HG02588 (cell line): ENCODE measurements around the gene GNPNAT1.
A peak's percentile ranks its signal among the peaks of the same experiment; 100 is the strongest.

Experiments
- ATAC-seq: cut with Tn5 transposase; IDR thresholded peaks from one replicate; pipeline ENCODE4 v1.9.1; 2021; ENCODE audit warnings: mild to moderate bottlenecking, moderate library complexity; ENCODE audit not compliant: unreplicated experiment

Gene GNPNAT1

GRCh38 chr14:52791223-52792096, at the start of gene GNPNAT1:
TSS of gene GNPNAT1 (minus strand) at chr14:52791607. CDS start at chr14:52784650, 6,957 bp downstream.
- peak; percentile 93 for ATAC-seq

DNA sequence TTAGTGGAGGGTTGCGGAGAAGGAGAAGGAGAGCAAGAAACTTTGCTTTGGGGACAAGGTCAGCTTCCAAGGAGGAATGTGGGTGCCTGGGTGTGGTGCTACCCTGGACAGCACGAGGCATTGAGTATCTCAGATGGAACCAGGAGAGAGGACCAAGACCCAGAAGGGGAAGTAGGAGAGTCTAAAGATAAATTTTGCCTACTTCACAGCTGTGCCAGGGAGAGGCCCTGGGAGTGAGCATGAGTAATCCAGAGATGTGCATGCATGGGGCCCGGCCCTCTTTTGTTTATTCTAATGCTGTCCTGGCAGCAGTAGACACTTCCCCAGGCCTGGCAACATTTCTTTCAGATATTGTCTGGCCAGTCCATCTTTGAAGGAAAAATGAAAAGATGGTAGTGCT, 49.5 kb upstream of the GNPNAT1 start:
- ATAC-seq: peak; percentile 60

- no peak for ATAC-seq
Measured at GRCh38 chr14:52837451-52837850, 46.0 kb upstream of the GNPNAT1 start.

GRCh38 chr14:52836063-52836462, 44.7 kb upstream of the GNPNAT1 start:
- ATAC-seq: no peak

GRCh38 chr14:52835122-52835903, 43.9 kb upstream of the GNPNAT1 start:
- ATAC-seq: no peak

GRCh38 chr14:52834440-52834842, 43.0 kb upstream of the GNPNAT1 start:
- no peak for ATAC-seq

- no peak for ATAC-seq
Measured at GRCh38 chr14:52833891-52834290, 42.5 kb upstream of the GNPNAT1 start.

DNA sequence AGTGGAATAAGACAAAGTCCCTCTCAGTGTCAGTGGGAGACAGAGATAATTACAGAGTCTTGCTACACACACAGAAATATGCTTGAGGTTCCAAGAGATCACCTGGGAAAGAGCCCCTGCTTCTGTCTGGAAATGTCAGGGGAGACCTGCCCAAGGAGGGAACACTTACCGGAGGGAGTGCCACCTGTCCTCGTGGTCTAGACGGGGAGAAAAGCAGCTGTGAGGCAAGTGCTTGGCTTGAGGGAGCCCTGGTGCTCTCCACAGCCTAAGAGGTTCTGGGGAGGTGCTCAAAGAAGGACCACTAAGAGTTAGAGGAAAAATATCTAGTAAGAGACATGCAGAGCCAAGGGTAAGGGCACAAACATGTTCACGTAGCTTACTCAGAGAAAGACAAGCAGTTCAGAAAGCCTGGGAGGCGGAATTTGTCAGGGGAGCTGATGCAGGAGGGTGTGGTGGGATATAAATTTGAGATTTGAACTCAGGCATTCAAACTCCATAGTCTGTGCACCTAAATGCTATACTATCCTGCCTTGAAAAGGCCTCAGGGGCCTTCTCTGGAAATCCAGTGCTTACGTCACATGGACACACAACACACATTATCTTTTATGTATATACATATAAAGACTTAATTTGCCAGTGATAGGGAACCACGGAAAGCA, 38.2 kb upstream of the GNPNAT1 start:
- no peak for ATAC-seq

- no peak for ATAC-seq
Measured at GRCh38 chr14:52827426-52827825, 36.0 kb upstream of the GNPNAT1 start.

DNA sequence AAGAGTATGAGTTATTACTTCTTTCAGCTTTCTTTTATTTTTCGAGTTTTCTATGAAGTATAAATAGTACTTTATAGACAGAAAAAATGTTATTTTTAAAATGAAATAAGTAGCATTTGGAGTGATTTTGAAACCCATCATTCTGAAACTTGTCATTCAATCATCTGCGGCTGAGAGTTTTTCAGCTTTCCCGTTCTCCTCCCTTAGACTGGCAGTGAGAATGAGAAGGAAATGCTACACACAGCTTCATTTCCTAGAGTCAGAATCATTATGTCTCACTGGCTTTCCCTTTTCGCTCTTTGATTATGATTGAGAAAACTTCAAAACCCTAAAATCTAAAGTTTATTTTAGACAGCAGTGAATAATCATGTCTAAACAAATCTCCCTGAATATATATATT, 33.7 kb upstream of the GNPNAT1 start:
- no peak for ATAC-seq

DNA sequence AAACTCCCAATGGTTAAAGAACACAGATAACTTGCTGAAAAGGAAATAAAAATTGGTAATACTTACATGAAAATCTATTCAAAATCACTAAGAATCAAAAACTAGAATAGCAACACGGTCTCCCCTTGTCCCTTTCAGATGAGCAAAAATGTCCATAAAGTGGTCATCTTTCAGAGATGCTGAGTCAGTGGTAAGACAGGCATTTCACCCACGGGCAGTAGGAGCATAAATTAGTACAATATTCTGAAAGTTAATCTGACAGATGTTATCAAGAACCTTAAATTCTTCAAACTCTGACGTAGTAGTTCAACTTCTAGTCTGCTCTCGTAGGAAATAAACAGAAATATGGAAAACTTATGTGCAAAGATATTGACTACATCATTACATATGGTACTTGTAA, 33.1 kb upstream of the GNPNAT1 start:
- no peak for ATAC-seq

DNA sequence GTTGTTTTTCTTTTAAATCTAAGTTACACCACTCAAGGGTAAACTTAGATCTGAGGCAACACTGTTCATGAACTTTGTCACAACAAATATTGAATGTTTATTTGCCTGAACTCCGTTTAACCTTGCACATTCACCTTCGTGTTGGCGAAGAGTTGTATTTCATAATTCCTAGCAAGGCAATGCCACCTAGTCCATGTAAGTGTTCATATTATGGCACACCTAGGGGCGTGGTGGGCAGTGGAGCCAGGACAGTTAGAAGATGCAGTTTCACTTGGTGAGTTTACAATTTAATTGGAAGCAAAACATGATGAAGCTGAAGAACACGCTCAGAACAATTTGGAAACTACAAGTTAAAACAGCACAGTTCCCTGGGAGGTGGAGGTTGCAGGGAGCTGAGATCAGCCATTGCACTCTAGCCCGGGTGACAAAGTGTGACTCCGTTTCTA, 30.4 kb upstream of the GNPNAT1 start:
- no peak for ATAC-seq

GRCh38 chr14:52808101-52808500, 16.7 kb upstream of the GNPNAT1 start:
- ATAC-seq: no peak

- ATAC-seq: no peak
Measured at GRCh38 chr14:52806115-52806514, 14.7 kb upstream of the GNPNAT1 start.

GRCh38 chr14:52802597-52802996, 11.2 kb upstream of the GNPNAT1 start:
- ATAC-seq: no peak

DNA sequence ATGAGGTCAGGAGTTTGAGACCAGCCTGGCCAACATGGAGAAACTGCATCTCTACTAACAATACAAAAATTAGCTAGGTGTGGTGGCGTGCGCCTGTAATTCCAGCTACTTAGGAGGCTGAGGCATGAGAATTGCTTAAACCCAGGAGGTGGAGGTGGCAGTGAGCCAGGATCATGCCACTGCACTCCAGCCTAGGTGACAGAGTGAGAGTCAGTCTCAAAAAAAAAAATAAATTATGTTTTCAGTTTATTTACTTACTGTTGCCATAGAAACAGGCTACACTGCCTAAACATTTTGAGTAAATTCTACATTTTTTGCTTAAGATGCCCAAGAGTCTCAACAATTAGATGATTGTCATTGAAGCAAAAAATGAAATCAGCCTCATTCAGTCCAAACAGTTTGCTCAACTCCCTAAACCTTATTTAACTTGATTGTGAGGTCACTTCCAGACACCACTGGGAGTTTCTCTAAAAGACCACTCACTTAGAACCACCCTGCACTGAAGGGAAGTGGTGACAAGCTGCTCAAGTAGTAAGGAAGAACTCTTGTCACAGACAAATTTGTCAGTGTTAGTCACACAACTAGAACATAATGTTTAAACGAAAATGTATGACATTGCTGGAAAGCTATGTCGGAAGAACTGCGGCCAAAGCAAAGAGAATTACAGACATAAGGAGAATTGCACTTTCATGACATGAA, 9.8 kb upstream of the GNPNAT1 start:
- ATAC-seq: no peak

DNA sequence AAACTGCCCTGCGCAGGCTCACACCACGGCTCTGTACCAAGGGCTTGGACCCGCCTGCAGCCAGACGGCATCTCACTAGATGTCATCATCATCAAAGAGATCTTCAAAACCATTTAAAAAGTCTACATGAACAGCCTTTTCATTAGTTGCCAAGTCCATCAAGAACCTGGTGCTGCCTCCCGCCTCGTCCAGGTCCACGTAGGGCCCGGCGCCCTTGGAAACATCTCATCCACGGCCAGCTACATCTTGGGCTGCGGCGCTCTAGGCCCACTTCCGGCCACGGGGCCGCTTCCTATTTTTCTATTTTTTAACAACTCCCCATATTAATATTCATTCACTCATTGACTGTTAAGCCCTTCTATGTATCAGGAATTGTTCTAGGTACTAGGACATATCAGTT, 7.4 kb upstream of the GNPNAT1 start:
- ATAC-seq: no peak

- ATAC-seq: no peak
Measured at GRCh38 chr14:52797653-52798052, 6.2 kb upstream of the GNPNAT1 start.

GRCh38 chr14:52793061-52793460, 1.7 kb upstream of the GNPNAT1 start:
- ATAC-seq: no peak

GRCh38 chr14:52792097-52792415, 649 bp upstream of the GNPNAT1 start:
- ATAC-seq: no peak

DNA sequence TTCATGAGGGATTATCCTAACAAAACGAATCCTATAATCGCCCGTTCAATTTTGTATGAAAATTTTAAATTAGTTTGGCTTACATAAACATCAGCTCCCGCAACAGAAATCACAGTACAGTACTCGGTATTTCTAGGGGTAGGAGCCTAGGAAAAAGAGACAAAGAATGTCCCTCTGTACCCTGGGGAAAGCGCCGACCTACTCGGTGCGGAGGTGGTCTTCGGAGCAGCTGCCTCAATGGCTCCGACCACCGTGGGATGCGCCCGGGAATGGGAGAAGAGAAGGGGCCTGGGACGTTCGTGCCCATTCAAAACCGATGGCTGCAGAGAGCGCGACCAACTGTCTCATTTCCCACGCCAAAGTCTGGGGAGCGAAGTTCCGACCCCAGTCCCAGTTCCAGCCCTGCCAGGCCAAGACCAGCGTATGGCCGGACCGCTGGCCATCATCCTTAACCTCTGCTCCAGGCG, 618 bp downstream of the GNPNAT1 start:
- ATAC-seq: no peak
